PFSK-1 (cell line): ENCODE results near the gene SMG6.

ENCODE experiments used
- FOXP2 ChIP-seq: optimal IDR thresholded peaks from 2 replicates; pipeline ENCODE3; 2011; ENCODE audit warnings: borderline replicate concordance, control low read depth, inconsistent platforms; ENCODE audit not compliant: insufficient read depth; ENCODE audit errors: extremely low read length, extremely low read depth
- POLR2AphosphoS5 ChIP-seq: IDR thresholded peaks from 2 replicates; pipeline ENCODE4 v1.6.1; 2012; ENCODE audit warnings: low read depth, mild to moderate bottlenecking, control low read depth, low read length, moderate library complexity
- SIN3A ChIP-seq: IDR thresholded peaks from 2 replicates; pipeline ENCODE4 v1.6.1; 2012; ENCODE audit warnings: mild to moderate bottlenecking, low read length, moderate library complexity, borderline replicate concordance; ENCODE audit not compliant: insufficient read depth
- TAF1 ChIP-seq: IDR thresholded peaks from 2 replicates; pipeline ENCODE4 v1.6.1; 2012; ENCODE audit warnings: low read length, control low read depth, borderline replicate concordance; ENCODE audit not compliant: insufficient read depth
- TF ChIP-seq, protein P1 (sequence below), 2 experiments: IDR thresholded peaks; 2 replicates each; pipeline versions ENCODE4 v1.6.1 to v1.8.0; 2011 to 2012; ENCODE audit warnings: low read depth in 2 of 2, low read length in 2 of 2, control low read depth in 1 of 2, inconsistent platforms in 1 of 2, mild to moderate bottlenecking in 1 of 2, moderate library complexity in 1 of 2; ENCODE audit not compliant: insufficient read depth in 1 of 2

DNA sequence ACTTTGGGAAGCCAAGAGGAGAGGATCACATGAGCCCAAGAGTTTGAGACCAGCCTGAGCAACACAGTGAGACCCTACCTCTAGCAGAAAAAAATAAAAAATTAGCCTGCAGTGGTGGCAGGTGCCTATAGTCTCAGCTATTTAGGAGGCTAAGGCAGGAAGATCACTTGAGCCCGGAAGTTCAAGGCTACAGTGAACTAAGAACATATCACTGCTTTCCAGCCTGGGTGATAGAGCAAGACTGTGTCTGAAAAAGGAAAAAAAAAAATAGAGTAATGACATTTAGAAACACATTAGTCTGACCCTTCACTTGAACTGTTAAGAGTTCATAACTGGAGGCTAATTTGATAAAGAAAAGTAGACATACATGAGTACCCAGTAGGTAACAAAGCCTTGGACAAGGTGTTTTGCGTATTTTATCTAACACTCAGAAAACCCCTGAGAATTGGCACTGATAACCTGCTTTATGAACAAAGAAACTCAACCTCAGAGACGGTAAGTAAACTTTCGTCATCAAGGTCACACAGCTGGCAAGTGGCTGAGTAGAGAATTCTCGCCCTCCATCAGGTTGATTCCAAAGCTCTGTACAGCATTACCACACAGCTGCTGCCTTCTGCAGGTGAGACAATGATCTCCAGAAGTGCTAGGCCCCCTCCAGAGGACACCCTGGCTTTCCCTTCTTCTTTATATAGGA, 101.1 kb downstream of the SMG6 start:
- TF ChIP-seq POLR2AphosphoS5 (no peak), SIN3A (no peak), TAF1 (no peak), FOXP2 (no peak)
- TF ChIP-seq, protein P1, sequence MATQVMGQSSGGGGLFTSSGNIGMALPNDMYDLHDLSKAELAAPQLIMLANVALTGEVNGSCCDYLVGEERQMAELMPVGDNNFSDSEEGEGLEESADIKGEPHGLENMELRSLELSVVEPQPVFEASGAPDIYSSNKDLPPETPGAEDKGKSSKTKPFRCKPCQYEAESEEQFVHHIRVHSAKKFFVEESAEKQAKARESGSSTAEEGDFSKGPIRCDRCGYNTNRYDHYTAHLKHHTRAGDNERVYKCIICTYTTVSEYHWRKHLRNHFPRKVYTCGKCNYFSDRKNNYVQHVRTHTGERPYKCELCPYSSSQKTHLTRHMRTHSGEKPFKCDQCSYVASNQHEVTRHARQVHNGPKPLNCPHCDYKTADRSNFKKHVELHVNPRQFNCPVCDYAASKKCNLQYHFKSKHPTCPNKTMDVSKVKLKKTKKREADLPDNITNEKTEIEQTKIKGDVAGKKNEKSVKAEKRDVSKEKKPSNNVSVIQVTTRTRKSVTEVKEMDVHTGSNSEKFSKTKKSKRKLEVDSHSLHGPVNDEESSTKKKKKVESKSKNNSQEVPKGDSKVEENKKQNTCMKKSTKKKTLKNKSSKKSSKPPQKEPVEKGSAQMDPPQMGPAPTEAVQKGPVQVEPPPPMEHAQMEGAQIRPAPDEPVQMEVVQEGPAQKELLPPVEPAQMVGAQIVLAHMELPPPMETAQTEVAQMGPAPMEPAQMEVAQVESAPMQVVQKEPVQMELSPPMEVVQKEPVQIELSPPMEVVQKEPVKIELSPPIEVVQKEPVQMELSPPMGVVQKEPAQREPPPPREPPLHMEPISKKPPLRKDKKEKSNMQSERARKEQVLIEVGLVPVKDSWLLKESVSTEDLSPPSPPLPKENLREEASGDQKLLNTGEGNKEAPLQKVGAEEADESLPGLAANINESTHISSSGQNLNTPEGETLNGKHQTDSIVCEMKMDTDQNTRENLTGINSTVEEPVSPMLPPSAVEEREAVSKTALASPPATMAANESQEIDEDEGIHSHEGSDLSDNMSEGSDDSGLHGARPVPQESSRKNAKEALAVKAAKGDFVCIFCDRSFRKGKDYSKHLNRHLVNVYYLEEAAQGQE (IDR thresholded peaks at IDR 0.05; ENCODE audit: insufficient read depth in 1 of 2, low read depth in 2 of 2, low read length in 2 of 2): no peak
